ENCODE data around the gene RAB7A.

Gene RAB7A

DNA sequence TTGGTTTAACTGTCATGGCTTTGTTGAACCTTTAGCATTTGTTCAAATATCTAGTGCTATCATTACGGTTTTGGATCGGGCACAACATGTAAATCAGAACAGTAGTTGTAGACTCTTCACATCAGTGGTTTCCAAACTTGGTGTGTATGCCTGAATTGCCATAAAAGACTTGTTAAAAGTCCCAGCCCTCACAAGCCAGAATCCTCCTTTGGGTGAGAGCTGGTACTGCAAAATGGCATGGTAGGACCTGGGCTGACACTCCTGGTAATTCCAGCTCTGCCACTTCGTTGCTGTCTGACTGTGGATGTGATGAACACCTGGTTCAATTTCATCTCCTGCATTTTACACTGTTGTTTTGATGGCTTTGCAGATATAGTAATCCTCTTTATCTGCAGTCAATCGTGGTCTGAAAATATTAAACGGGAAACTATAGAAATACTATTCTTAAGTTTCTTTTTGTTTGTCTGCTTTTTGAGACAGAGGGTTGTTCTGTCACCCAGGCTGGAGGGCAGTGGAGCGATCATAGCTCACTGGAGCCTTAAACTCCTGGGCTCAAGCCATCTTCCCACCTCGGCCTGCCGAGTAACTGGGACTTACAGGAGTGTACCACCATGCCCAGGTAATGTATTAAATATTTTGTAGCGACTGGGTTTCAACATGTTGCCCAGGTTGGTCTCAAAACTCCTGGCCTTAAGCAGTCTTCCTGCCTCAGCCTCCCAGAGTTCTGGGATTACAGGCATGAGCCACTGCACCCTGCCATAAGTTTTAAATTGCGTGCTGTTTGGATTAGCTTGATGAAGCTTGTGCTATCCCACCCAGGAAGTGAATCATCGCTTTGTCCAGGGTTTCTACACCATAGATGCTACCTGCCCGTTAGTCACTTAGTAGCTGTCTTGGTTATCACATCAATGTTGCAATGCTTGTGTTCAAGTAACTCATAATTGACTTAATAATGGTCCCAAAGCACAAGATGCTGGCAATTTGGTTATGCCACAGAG is 61.6 kb downstream of the RAB7A start:
- no peak for DNase-seq (ENCODE audit: low read depth in 3 of 3, low spot score in 1 of 3)

DNA sequence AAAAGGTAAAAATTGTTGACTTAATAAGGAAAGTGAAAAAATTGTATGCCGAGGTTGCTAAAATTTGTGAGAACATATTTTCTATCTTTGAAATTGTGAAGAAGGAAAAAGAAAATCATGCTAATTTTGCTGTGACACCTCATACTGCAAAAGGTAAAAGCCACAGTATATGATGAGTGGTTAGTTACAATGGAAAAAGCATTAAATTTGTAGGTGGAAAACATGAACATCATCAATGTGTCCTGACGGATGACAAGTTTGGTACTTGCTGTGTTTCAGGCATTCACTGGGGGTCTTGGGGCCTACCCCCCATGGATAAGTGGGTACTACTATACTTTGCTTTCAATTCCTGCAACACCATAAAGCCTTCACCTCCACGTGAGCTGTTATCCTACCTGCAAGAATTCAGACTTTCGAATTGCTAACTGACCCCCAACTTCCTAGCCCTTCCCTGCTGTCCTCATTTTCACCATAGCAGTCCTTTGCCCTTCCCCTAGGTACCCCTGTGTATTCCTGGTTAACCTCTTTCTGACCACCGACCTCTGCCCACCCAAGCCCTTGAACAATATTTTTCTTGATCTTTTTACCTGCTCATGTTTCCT is 62.4 kb downstream of the RAB7A start:
- no peak for DNase-seq (ENCODE audit: low read depth in 3 of 3, low spot score in 1 of 3)

DNA sequence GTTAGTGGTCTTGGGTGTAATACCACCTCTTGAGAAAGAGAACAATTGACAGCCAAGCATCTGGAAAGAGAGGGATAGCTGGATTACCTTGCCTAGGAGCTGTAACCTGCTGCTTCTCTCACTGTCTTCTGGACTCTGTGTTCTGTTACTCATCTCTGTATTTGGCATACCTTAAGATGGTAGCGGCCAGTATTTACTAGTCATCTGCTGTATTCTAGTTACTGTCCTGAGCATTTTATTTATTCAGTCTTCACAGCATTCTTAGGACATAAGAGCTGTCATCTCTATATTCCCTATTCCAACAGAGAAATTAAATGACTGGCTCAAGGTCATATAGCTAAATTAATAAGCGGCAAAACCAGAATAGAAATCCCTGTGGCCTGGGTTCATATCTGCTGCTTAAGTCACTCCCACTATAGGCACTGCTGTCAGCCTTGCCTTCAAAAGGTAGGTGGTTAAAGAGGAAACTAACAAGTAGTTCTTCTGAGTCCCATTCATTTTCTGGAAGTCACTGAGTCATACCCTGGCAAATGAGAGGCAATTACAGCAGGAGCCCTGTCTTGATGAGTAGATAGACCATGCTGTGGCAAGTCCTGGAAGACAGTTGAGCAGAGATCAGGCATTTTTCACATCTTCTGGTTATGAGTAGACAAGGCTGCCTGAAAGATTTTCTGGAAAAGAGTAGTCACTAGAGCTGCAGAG is 68.2 kb downstream of the RAB7A start:
- no peak for DNase-seq (ENCODE audit: low read depth in 3 of 3, low spot score in 1 of 3)

DNA sequence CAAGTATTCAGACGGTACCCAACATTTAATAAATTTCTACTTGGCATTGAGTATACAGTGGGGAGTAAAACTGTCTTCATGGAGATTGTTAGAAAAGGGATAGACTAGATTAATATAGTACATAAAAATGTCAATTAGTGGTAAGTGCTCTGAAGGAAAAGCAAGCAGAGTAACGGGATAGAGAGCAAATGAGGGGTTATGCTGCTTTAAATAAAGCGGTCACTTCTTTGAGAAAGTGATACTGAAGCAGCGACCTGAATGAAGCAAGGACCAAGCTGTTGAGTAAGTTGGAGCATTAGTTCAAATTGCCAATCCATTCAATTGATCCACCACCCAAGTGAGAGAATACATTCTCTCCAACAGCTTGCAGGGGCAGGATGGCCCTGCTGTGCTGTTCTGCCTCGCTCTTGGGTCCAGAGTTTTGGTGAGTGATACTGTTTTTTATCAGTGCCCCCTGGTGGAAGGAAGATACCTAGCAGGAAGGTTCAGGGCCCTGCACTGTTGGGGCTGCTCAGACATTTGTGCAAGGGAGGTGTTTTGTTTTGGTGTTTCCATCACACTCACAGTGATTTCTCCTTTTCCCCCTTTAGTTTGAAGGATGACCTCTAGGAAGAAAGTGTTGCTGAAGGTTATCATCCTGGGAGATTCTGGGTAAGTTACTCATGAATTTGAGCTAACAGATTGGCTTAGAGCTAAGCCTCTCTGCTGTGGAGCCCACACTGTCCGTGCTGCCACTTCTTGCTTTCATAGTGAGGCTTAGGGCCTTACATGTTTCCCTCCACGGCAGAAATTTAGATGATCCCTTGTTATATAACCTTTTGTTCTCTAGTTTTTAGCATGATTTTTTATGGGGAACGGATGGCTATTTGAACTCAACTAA is 69.0 kb downstream of the RAB7A start:
- peak in 2 of 3 donors; percentile 26 to 40 for DNase-seq (ENCODE audit: low read depth in 3 of 3, low spot score in 1 of 3)

DNA sequence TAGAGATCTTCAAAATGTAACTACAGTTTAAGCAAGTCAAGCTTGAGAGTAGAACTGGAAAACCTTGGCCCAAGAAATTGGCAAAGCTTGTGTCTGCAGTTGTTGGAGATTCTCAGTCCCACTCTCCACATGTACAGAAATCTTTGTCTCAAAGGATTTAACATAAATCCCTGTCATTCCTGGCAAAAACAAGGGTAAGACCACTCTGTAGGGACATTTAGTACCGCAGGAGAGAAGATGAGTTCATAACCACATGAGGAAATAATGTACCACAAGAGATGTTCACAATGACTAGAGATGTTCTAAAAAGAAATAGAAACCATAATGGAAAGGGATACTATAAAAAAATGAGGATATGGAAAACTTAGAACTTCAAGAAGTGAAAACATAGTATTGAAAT is 73.7 kb downstream of the RAB7A start:
- no peak for DNase-seq (ENCODE audit: low read depth in 3 of 3, low spot score in 1 of 3)

DNA sequence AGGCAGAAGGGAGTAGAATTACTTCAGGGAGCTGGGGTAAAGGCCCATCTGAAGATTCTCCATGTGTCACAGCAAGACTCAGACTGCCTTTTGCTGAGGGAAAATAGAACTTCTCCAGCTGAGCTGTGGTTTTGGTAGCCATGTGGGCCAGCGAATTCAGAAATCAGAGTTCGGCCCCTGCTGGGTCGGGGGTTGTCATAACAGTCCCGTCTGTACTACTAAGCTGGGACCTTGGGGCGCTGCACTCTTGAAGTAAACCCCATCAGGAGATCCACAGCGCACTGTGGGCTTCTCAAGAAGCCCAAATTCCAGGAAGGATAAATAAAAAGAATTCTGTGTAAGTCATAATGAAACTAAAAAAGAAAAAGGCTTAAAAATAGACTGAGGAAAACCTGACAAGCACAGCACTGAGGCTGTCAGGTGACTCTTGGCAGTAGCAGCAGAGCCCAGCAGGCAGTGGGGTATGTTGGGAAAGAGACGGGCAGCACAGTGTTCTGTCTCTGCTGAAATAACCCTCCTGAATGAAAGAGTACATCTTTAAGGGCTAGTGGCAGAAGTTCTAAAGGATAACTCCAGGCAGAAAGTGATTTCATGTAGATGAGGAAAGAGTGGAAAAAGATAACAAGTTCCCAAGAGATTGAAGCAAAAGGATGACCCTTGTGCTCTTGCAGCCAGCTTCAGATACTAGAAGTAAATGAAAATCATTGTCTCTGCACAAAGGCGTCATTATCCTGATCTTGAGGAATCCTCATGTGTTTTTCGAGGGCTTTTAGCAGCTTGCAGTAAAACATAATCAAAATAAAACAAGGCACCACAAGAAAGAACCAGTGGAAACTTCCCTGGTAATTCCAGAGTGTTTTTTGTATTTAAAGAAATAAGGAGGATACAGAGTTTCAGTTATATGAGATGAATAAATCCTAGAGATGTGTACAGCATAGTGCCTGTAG is 74.5 kb downstream of the RAB7A start:
- no peak for DNase-seq (ENCODE audit: low read depth in 3 of 3, low spot score in 1 of 3)

DNA sequence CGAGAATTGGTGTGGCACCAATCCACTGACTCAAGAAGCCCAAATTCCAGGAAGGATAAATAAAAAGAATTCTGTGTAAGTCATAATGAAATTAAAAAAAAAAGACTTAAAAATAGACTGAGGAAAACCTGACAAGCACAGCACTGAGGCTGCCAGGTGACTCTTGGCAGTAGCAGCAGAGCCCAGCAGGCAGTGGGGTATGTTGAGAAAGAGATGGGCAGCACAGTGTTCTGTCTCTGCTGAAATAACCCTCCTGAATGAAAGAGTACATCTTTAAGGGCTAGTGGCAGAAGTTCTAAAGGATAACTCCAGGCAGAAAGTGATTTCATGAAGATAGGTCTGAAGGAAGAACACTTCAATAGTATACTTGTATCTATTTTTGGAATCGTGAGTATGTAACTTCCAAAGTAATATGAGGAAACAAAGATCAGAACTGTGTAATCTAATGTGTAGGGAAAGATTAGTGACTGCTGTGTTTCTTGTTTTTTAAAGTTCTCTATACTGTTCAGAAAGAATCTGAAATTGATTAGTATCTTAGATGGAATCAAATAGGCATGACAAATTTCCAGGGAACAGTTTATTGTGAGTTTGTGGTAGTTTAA is 75.9 kb downstream of the RAB7A start:
- DNase-seq (ENCODE audit: low read depth in 3 of 3, low spot score in 1 of 3), result no peak

DNA sequence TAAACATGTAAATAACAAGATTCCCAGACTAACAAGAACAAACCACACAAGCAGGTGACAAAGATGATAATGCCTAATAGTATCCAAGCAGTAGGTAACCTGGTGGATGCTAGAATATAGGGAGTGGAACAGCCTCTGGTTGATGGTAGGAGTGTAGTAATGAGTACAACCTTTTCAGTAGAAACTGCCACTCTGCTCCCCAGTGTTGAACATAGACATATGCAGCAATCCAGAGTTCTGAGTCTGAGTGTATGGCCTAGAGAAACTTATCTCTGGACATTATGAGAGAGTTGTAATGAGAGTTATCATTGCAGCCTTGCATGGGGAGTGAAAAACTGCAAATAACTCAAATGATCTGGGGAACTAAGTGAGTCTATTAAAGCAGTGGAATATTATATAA is 77.3 kb downstream of the RAB7A start:
- DNase-seq (ENCODE audit: low read depth in 3 of 3, low spot score in 1 of 3), result no peak

DNA sequence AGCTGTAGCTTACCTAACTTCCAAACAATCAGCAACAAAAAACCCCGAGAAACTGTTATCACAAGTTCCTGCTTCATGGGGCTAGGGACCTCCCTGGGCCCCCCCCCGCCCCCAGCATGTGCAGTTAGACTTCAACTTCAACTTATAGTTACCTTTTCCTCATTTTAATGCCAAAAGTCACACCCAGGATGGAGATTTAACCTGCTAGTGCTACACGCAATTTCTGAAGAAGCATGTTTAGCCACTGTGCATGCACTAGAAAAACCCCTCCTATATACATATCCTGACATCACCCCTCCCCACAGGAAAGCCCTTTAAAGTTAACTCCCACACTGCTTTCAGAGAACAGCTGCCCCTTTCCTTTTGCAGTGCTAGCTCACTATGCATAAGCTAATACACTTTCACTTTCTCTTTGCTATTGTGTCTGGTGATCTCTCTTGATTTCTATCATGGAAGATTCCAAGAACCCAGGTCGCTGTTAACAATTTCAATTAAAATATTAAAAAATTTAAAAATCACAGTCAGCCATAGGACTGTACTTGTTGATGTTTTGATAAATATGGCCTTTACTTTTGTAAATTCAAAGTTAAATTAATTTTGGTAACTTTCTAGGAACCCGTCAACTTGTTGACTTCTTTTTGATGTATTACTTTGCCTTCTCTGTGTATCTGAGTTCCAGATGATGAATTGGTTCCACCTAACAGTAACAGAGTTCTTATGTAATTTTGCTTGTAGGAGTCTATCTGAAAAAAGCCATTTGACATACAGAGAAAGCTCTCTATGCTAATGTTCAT is 78.2 kb downstream of the RAB7A start:
- DNase-seq (ENCODE audit: low read depth in 3 of 3, low spot score in 1 of 3), result peak; percentile 19 to 43 (median 27)

DNA sequence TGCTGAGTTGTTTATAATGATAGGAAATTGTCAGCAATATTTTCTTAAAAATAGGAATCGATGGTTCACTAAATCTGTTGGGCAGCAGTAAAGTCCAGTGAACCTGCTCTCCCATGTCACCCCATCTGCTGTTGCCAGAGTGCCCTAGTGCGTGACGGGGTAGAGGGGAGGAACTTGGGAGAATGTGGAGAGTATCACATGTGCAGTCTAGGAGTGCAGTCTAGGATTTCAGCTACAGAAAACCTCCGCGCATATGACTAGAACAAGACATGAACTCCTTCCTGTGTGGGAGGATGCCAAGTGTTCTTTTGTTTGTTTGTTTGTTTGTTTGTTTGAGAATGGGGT is 78.8 kb downstream of the RAB7A start:
- no peak for DNase-seq (ENCODE audit: low read depth in 3 of 3, low spot score in 1 of 3)

DNA sequence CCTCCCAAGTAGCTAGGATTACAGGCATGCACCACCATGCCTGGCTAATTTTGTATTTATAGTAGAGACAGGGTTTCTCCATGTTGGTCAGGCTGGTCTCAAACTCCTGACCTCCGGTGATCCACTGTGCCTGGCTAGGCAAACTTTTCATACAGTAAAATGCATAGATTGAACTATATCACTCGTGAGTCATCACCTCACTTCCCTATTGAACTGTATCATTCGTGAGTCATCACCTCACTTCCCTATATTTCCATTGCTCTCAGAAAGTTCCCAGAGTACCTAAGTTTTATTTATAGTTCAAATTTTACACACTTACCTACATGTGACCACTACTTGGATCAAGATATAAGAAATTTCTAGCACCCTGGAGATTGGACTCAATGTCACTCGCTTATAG is 79.8 kb downstream of the RAB7A start:
- DNase-seq (ENCODE audit: low read depth in 3 of 3, low spot score in 1 of 3), result no peak

DNA sequence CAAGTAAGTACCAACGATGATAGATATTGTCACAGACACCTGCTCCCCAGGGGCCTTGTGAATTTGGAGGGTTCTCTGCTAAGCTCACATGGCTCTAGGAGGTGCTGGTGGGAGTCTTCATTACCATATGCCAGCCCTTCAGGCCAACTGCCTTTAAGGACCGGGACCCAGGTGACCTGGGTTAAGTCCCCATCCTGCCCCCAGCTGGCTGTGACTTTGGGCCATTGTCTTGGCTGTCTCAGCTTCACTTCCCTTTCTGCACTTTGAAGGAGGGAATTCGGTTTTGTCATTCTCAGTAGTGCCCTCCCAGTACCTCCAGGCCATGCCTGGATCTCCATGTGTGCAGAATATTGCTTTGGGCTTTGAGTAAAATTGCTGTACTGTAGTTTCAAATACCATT is 80.6 kb downstream of the RAB7A start:
- no peak for DNase-seq (ENCODE audit: low read depth in 3 of 3, low spot score in 1 of 3)

DNA sequence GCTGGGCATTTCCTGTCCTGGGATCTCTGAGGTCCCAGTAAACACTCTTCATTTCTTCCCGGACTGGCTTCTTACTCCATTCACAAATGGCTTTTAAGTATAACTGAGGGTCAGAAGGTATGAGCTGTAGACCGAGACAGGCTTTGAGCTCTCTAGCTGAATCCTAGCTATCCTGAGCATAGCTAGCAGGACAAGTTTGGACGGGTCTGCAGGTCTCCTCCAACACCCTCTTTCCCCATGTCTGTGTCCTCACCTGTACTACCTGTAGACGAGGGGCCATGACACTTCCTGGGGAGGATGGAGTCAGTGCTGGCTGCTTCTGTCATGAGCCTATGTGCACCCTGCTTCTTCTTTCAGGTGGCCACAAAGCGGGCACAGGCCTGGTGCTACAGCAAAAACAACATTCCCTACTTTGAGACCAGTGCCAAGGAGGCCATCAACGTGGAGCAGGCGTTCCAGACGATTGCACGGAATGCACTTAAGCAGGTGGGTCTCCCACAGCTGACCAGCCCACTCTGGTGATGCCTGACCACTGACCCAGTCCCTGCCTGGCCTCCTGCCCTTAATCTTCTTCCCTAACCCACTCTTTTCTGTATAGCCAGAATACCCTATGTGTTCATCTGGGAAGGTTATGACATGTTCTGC is 81.3 kb downstream of the RAB7A start:
- DNase-seq (ENCODE audit: low read depth in 3 of 3, low spot score in 1 of 3), result no peak

DNA sequence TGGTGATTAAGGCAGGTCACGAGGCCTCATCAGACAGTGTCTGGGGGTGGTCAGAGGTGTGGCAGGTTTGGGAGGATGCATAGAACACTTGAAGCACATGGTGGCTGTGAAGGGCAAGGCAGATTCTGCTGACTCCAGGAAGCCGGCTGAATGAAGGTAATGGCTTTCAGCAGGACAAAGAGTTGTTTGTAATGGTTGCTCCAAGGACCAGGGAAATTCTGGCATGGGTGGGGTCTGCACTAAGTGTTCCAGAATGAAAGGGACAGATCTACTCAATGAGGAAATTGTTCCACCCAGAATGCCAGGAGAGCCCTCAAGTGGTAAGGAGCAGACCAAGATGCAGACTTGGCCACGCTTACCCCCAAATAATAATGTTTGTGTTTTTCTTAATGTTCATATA is 82.7 kb downstream of the RAB7A start:
- DNase-seq (ENCODE audit: low read depth in 3 of 3, low spot score in 1 of 3), result no peak

DNA sequence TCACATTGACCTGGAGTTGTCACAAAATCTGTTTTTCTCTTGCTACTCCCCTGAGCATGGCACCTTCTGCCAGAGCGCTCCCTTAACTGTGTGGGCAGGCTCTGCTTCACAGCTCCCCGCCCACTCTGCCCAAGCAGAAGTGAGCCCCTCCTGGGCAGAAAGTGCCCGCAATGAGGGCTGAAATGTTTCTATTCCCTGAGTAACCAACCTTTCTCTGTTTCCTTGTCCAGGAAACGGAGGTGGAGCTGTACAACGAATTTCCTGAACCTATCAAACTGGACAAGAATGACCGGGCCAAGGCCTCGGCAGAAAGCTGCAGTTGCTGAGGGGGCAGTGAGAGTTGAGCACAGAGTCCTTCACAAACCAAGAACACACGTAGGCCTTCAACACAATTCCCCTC is 87.1 kb downstream of the RAB7A start:
- no peak for DNase-seq (ENCODE audit: low read depth in 3 of 3, low spot score in 1 of 3)

DNA sequence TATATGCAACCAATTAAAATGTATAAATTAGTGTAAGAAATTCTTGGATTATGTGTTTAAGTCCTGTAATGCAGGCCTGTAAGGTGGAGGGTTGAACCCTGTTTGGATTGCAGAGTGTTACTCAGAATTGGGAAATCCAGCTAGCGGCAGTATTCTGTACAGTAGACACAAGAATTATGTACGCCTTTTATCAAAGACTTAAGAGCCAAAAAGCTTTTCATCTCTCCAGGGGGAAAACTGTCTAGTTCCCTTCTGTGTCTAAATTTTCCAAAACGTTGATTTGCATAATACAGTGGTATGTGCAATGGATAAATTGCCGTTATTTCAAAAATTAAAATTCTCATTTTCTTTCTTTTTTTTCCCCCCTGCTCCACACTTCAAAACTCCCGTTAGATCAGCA is 88.1 kb downstream of the RAB7A start:
- no peak for DNase-seq (ENCODE audit: low read depth in 3 of 3, low spot score in 1 of 3)

DNA sequence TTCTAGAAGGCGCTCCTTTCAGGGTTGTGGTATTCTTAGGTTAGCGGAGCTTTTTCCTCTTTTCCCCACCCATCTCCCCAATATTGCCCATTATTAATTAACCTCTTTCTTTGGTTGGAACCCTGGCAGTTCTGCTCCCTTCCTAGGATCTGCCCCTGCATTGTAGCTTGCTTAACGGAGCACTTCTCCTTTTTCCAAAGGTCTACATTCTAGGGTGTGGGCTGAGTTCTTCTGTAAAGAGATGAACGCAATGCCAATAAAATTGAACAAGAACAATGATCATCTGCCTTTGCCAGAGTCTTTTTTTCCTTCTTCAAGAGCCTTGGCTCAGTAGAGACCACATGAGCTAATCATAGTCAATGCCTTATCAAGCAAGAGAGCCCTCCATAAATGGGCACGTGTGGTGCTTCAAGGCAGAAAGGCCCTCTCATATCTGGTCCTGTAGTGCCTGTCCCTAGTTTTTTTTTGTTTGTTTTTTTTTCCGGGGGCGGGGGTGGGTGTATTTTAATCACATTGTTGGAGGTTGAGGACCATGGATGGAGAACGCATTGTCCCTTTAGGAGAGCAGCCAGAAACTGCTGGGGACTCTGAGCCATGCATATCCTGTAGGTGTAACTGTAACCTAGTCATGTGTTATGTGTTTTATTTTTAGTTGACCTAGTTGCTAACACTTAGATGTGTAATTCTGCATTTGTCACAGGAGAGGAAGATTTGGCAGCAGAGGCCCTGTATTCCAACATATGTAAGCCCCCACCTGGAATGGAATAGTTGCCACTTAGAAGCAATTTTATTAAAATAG is 88.7 kb downstream of the RAB7A start:
- no peak for DNase-seq (ENCODE audit: low read depth in 3 of 3, low spot score in 1 of 3)
